ENCODE data around the gene GUCY1A2.

The GUCY1A2 gene

DNA sequence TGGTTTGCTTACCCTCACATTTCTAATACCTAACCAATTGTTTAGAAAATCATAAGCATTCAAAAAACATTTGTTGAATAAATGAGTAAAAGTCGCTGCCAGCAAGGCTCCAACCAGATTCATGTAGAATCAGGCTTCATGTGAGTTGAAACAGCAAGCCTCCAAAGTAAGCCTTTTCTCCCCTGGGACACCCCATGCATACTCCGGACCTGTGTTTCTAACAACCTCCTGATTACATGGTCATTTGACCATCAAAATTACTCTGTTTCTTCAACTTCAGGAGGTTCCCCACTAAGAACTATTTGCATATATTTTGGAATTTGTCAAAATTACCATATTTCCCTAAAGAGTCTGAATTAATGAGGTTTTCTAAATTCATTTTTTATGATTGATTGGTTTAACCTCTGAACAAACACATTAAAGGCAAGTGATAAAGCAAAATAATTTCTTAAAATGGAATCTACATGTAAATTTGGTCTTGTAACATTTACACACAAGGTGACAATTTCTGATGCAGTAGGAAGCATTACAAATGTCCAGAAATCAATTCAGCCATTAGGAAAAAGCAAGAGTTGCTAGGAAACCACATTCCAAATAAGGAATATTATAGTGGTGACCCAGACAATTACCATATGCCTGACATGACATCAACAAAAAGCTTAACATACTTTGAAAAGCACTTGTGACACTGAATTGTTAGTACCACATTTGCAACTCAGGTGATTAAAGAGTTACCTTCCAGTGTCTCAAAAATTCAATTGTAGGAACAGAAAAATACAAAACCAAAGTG, 252.6 kb downstream of the GUCY1A2 start:
- Histone ChIP-seq H3K4me1 (ENCODE audit: control insufficient read depth, insufficient read depth, low read length) (no peaks in the 10 kb centered on the region), H3K4me3 (ENCODE audit: low read length) (no peak overlapping the region), H3K36me3 (ENCODE audit: control insufficient read depth, insufficient read depth, low read length) (no peaks in the 10 kb centered on the region), H3K27me3 (ENCODE audit: control insufficient read depth, insufficient read depth, low read length) (no peaks in the 10 kb centered on the region), H3K27ac (ENCODE audit: low read length) (no peak overlapping the region), H3K9me3 (ENCODE audit: control insufficient read depth, insufficient read depth, low read length) (no peaks in the 10 kb centered on the region)
- WGBS (ENCODE audit: insufficient coverage, insufficient read length): no CpG with 5 or more reads among the region's 2 CpGs
- no peak for DNase-seq (ENCODE audit: low read depth, low spot score)

DNA sequence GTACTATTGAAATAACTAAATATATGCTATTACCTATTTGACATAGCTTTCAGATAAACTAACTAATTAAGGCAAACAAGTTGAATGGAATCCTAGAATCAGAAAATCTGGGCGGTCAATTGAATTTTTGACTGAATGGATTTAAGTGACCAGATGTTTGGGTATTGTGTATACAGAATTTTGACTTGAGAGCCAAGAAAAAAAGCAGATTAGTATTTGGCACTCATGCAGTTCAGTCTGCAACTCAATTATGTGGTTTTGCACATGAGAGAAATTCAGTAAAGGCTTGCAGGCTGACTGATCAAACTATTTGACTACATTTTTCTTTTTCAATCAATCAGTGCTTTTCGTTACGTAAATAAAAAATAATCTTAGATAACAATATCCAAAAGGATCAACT, 254.8 kb downstream of the GUCY1A2 start:
- H3K27ac ChIP-seq (ENCODE audit: low read length): no peak overlapping the region
- H3K36me3 ChIP-seq (ENCODE audit: control insufficient read depth, insufficient read depth, low read length): no peaks in the 10 kb centered on the region
- 100% methylated on average over 2 of the region's 3 CpGs for WGBS (ENCODE audit: insufficient coverage, insufficient read length)
- no peaks in the 10 kb centered on the region for H3K9me3 ChIP-seq (ENCODE audit: control insufficient read depth, insufficient read depth, low read length)
- DNase-seq (ENCODE audit: low read depth, low spot score): no peak
- no peaks in the 10 kb centered on the region for H3K4me1 ChIP-seq (ENCODE audit: control insufficient read depth, insufficient read depth, low read length)
- no peak overlapping the region for H3K4me3 ChIP-seq (ENCODE audit: low read length)
- no peaks in the 10 kb centered on the region for H3K27me3 ChIP-seq (ENCODE audit: control insufficient read depth, insufficient read depth, low read length)

- no peaks in the 10 kb centered on the region for H3K4me1 ChIP-seq (ENCODE audit: control insufficient read depth, insufficient read depth, low read length)
- no peaks in the 10 kb centered on the region for H3K36me3 ChIP-seq (ENCODE audit: control insufficient read depth, insufficient read depth, low read length)
- H3K27ac ChIP-seq (ENCODE audit: low read length): no peak overlapping the region
- no peaks in the 10 kb centered on the region for H3K27me3 ChIP-seq (ENCODE audit: control insufficient read depth, insufficient read depth, low read length)
- H3K9me3 ChIP-seq (ENCODE audit: control insufficient read depth, insufficient read depth, low read length): no peaks in the 10 kb centered on the region
- H3K4me3 ChIP-seq (ENCODE audit: low read length): no peak overlapping the region
- no peak for DNase-seq (ENCODE audit: low read depth, low spot score)
- WGBS (ENCODE audit: insufficient coverage, insufficient read length): no CpG with 5 or more reads among the region's 1 CpG
Measured at GRCh38 chr11:106761745-106762144, 256.5 kb downstream of the GUCY1A2 start.

GRCh38 chr11:106761240-106761639, 257.0 kb downstream of the GUCY1A2 start:
- H3K36me3 ChIP-seq (ENCODE audit: control insufficient read depth, insufficient read depth, low read length): no peaks in the 10 kb centered on the region
- H3K9me3 ChIP-seq (ENCODE audit: control insufficient read depth, insufficient read depth, low read length): no peaks in the 10 kb centered on the region
- no peak overlapping the region for H3K27ac ChIP-seq (ENCODE audit: low read length)
- H3K4me3 ChIP-seq (ENCODE audit: low read length): no peak overlapping the region
- H3K27me3 ChIP-seq (ENCODE audit: control insufficient read depth, insufficient read depth, low read length): no peaks in the 10 kb centered on the region
- no peaks in the 10 kb centered on the region for H3K4me1 ChIP-seq (ENCODE audit: control insufficient read depth, insufficient read depth, low read length)
- no CpG with 5 or more reads among the region's 1 CpG for WGBS (ENCODE audit: insufficient coverage, insufficient read length)
- DNase-seq (ENCODE audit: low read depth, low spot score): no peak

DNA sequence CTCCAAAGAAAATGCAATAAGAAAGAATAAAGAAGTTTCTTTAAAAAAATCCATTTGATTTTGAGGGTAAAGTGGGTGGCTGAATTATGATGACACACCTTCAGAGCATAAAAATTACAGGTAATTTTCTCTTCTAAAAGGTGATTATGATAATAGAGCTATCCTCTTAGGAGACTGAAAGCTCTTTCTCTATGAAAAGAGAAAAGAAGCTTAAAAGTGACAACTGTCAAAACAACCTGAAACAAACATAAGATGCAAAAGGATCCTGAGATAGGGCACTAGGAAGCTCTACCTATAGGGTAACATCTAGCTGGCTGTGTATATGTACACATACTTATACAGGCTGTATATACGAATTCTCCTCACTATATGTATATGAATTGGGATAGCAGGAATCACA, 270.2 kb downstream of the GUCY1A2 start:
- no peaks in the 10 kb centered on the region for H3K27me3 ChIP-seq (ENCODE audit: control insufficient read depth, insufficient read depth, low read length)
- DNase-seq (ENCODE audit: low read depth, low spot score): no peak
- no peak overlapping the region for H3K4me3 ChIP-seq (ENCODE audit: low read length)
- no peaks in the 10 kb centered on the region for H3K36me3 ChIP-seq (ENCODE audit: control insufficient read depth, insufficient read depth, low read length)
- no peak overlapping the region for H3K27ac ChIP-seq (ENCODE audit: low read length)
- H3K4me1 ChIP-seq (ENCODE audit: control insufficient read depth, insufficient read depth, low read length): no peaks in the 10 kb centered on the region
- no peaks in the 10 kb centered on the region for H3K9me3 ChIP-seq (ENCODE audit: control insufficient read depth, insufficient read depth, low read length)
- WGBS (ENCODE audit: insufficient coverage, insufficient read length): no CpG with 5 or more reads among the region's 1 CpG

DNA sequence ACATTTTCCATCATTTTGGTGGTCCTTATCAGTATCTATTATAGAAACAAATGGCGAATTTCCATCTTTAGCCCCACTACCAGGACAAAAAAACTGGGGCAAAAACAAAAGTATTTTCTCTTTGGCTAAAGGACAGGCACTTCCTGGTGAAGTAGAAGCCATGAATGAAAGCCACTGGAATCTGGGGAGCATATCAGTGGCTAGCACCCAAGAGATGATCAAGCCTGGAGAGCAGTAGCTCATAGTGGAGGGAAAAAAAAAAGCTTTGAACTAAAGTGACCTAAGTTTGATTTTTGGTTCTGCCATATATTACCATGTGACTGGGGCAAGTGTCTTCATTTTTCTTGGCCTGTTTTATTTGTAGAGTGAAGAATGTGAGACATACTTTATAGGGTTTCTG, 272.3 kb downstream of the GUCY1A2 start:
- H3K4me3 ChIP-seq (ENCODE audit: low read length): no peak overlapping the region
- WGBS (ENCODE audit: insufficient coverage, insufficient read length): no CpG with 5 or more reads among the region's 1 CpG
- no peaks in the 10 kb centered on the region for H3K4me1 ChIP-seq (ENCODE audit: control insufficient read depth, insufficient read depth, low read length)
- H3K27me3 ChIP-seq (ENCODE audit: control insufficient read depth, insufficient read depth, low read length): no peaks in the 10 kb centered on the region
- no peak overlapping the region for H3K27ac ChIP-seq (ENCODE audit: low read length)
- no peak for DNase-seq (ENCODE audit: low read depth, low spot score)
- no peaks in the 10 kb centered on the region for H3K9me3 ChIP-seq (ENCODE audit: control insufficient read depth, insufficient read depth, low read length)
- no peaks in the 10 kb centered on the region for H3K36me3 ChIP-seq (ENCODE audit: control insufficient read depth, insufficient read depth, low read length)

- no peak for DNase-seq (ENCODE audit: low read depth, low spot score)
- 0 out of 2 replicates have a peak, but pooled peaks cover 2% of the 10 kb centered on the region for H3K27me3 ChIP-seq (ENCODE audit: control insufficient read depth, insufficient read depth, low read length)
- H3K27ac ChIP-seq (ENCODE audit: low read length): no peak overlapping the region
- no peaks in the 10 kb centered on the region for H3K9me3 ChIP-seq (ENCODE audit: control insufficient read depth, insufficient read depth, low read length)
- no peaks in the 10 kb centered on the region for H3K4me1 ChIP-seq (ENCODE audit: control insufficient read depth, insufficient read depth, low read length)
- H3K4me3 ChIP-seq (ENCODE audit: low read length): no peak overlapping the region
- no peaks in the 10 kb centered on the region for H3K36me3 ChIP-seq (ENCODE audit: control insufficient read depth, insufficient read depth, low read length)
- no CpG with 5 or more reads among the region's 4 CpGs for WGBS (ENCODE audit: insufficient coverage, insufficient read length)
Measured at GRCh38 chr11:106733635-106734034, 284.6 kb downstream of the GUCY1A2 start.

DNA sequence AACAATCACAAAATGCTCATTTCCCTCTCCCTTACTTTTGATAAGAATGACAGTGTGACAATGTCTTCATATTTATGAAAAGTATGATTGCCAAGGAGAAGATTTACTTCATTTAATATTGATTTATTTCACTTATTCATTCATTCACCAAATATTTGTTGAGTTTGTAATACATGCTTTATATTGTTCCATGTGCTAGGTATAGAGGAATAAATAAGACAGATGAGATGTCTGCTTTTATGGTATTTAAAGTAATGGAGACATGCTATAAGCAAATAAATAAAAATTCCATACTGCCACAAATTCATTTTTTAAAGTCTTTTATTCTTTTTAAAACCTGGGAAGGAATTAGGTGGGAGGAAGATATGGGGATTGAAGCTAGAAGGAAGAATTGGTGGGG, 289.4 kb downstream of the GUCY1A2 start:
- DNase-seq (ENCODE audit: low read depth, low spot score): no peak
- no peaks in the 10 kb centered on the region for H3K9me3 ChIP-seq (ENCODE audit: control insufficient read depth, insufficient read depth, low read length)
- H3K27ac ChIP-seq (ENCODE audit: low read length): no peak overlapping the region
- 0 out of 2 replicates have a peak, but pooled peaks cover 2% of the 10 kb centered on the region for H3K27me3 ChIP-seq (ENCODE audit: control insufficient read depth, insufficient read depth, low read length)
- H3K4me1 ChIP-seq (ENCODE audit: control insufficient read depth, insufficient read depth, low read length): no peaks in the 10 kb centered on the region
- no peak overlapping the region for H3K4me3 ChIP-seq (ENCODE audit: low read length)
- H3K36me3 ChIP-seq (ENCODE audit: control insufficient read depth, insufficient read depth, low read length): no peaks in the 10 kb centered on the region

DNA sequence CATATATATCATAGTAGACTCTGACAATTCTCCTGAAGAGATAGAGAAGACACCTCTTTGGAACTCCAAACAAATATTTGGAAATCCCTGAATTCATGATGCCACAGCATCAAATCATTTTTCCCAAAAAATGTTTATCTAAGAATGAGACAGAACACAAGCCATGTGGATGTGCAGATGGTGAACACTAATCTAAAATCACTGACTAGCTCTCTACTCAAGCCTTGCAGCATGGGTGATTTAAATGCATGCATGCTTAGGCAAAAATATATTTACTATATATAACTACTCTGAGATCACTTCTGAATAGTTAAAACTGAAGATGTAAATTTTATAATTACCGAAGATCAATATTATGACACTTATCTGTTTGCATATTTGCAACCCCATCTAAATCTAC, 289.9 kb downstream of the GUCY1A2 start:
- no peak overlapping the region for H3K27ac ChIP-seq (ENCODE audit: low read length)
- no peaks in the 10 kb centered on the region for H3K4me1 ChIP-seq (ENCODE audit: control insufficient read depth, insufficient read depth, low read length)
- no peak overlapping the region for H3K4me3 ChIP-seq (ENCODE audit: low read length)
- DNase-seq (ENCODE audit: low read depth, low spot score): no peak
- no peaks in the 10 kb centered on the region for H3K27me3 ChIP-seq (ENCODE audit: control insufficient read depth, insufficient read depth, low read length)
- no peaks in the 10 kb centered on the region for H3K9me3 ChIP-seq (ENCODE audit: control insufficient read depth, insufficient read depth, low read length)
- H3K36me3 ChIP-seq (ENCODE audit: control insufficient read depth, insufficient read depth, low read length): no peaks in the 10 kb centered on the region
- WGBS (ENCODE audit: insufficient coverage, insufficient read length): no CpG with 5 or more reads among the region's 1 CpG

DNA sequence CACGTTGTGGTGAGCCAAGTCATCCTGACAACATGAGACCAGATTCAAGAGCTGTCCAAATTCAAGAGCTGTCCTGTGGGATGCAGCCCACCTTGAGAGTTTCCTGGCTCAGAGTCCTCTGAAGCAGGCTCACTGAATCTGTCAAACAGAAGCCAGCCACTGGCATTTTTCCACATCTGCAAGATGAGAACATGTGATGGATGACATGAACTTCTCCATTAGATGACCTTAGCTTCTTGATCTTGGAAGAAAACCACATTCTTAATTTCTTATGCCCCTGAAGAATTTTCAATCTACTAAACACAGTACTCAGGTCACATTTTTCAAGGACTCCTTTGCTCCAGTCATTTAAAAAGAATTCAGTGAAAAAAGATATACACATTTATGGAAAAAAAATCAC, 291.0 kb downstream of the GUCY1A2 start:
- no peak for DNase-seq (ENCODE audit: low read depth, low spot score)
- Histone ChIP-seq H3K27ac (ENCODE audit: low read length) (no peak overlapping the region), H3K9me3 (ENCODE audit: control insufficient read depth, insufficient read depth, low read length) (no peaks in the 10 kb centered on the region), H3K27me3 (ENCODE audit: control insufficient read depth, insufficient read depth, low read length) (no peaks in the 10 kb centered on the region), H3K4me1 (ENCODE audit: control insufficient read depth, insufficient read depth, low read length) (no peaks in the 10 kb centered on the region), H3K36me3 (ENCODE audit: control insufficient read depth, insufficient read depth, low read length) (no peaks in the 10 kb centered on the region), H3K4me3 (ENCODE audit: low read length) (no peak overlapping the region)
- WGBS (ENCODE audit: insufficient coverage, insufficient read length): no CpG with 5 or more reads among the region's 1 CpG

DNA sequence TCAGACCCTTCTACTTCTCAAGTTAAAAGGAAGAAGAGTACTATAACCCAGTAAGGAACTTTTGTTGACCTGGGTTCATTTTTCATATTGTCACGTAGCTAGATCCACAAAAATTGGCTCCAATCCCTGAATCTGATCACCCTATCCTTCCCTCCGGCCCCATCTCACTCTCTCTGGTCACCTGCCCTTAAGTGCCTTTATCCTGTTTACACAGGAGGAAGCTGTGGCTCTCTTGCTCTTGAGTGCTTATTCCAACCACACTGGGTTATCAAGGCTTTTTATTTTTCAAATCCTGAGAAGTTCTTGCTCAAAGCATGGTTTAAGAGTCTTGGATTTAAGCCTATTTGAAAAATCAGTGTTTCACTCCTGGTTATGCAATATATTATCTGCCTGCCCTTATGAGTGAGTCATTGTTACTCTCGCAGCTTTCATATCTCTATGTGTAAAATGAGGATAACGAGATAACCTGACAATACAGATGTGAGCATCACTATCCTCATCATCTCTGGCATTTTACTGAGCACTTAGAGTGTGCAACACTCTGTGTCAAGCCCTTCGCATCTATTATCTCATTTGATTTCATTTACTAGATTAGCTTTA, 293.9 kb downstream of the GUCY1A2 start:
- Histone ChIP-seq H3K9me3 (ENCODE audit: control insufficient read depth, insufficient read depth, low read length) (no peaks in the 10 kb centered on the region), H3K27ac (ENCODE audit: low read length) (no peak overlapping the region), H3K27me3 (ENCODE audit: control insufficient read depth, insufficient read depth, low read length) (no peaks in the 10 kb centered on the region), H3K4me1 (ENCODE audit: control insufficient read depth, insufficient read depth, low read length) (no peaks in the 10 kb centered on the region), H3K4me3 (ENCODE audit: low read length) (no peak overlapping the region), H3K36me3 (ENCODE audit: control insufficient read depth, insufficient read depth, low read length) (no peaks in the 10 kb centered on the region)
- no peak for DNase-seq (ENCODE audit: low read depth, low spot score)
- no CpG with 5 or more reads among the region's 5 CpGs for WGBS (ENCODE audit: insufficient coverage, insufficient read length)

Measured in iPS DF 6.9 (cell line).